Sigmoid colon (tissue), 4 donors: Measurements from ENCODE around the gene GJC3.

Experiments
- CTCF ChIP-seq, 4 experiments: fragments of 450-650 bp in 3 of 4; fragments of 200-600 bp in 1 of 4; IDR thresholded peaks; one replicate each; pipeline ENCODE4 v1.5.1; 2016 to 2019; ENCODE audit warnings: antibody characterized with exemption in 4 of 4, mild to moderate bottlenecking in 3 of 4, moderate library complexity in 2 of 4
- EP300 ChIP-seq, 4 donors: sonication (generic); formaldehyde crosslinking; IDR thresholded peaks; one replicate each; pipeline ENCODE4 v1.6.1; 2017; ENCODE audit warnings: antibody characterized with exemption in 4 of 4
- POLR2A ChIP-seq, 2 donors: fragments of 450-650 bp; IDR thresholded peaks; one replicate each; pipeline ENCODE4 v1.6.1; 2016; ENCODE audit warnings: antibody characterized with exemption in 2 of 2, mild to moderate bottlenecking in 2 of 2, moderate library complexity in 2 of 2
- POLR2AphosphoS5 ChIP-seq, 4 donors: sonication (generic); formaldehyde crosslinking; IDR thresholded peaks; one replicate each; pipeline ENCODE4 v1.6.1; 2017; ENCODE audit warnings: antibody characterized with exemption in 4 of 4

GRCh38 chr7:99958564-99959227 lies 29.3 kb upstream of the GJC3 start:
- no peak for TF ChIP-seq CTCF (IDR thresholded peaks at IDR 0.05)
- no peak for TF ChIP-seq EP300 (IDR thresholded peaks at IDR 0.05)
- no peak for TF ChIP-seq POLR2AphosphoS5 (IDR thresholded peaks at IDR 0.05)
- no peak for TF ChIP-seq POLR2A (IDR thresholded peaks at IDR 0.05)
